HG03196 (cell line): ENCODE data around the gene TNS1.

Source experiments
- ATAC-seq: cut with Tn5 transposase; IDR thresholded peaks from one replicate; pipeline ENCODE4 v1.9.1; 2021; ENCODE audit not compliant: unreplicated experiment

The TNS1 gene

GRCh38 chr2:217902379-217903141 lies 100.2 kb downstream of the TNS1 start:
- ATAC-seq, result no peak

GRCh38 chr2:217901835-217902378 lies 100.9 kb downstream of the TNS1 start:
- no peak for ATAC-seq

- no peak for ATAC-seq
These were observed 101.4 kb downstream of the TNS1 start for GRCh38 chr2:217901400-217901799.

GRCh38 chr2:217900780-217901360 lies 101.9 kb downstream of the TNS1 start:
- no peak for ATAC-seq

- no peak for ATAC-seq
These were observed 102.6 kb downstream of the TNS1 start for GRCh38 chr2:217900010-217900779.

GRCh38 chr2:217899231-217900009 lies 103.4 kb downstream of the TNS1 start:
- ATAC-seq, result no peak

- ATAC-seq, result no peak
These were observed 104.7 kb downstream of the TNS1 start for GRCh38 chr2:217897816-217898806.

- ATAC-seq, result no peak
These were observed 105.6 kb downstream of the TNS1 start for GRCh38 chr2:217897091-217897715.

GRCh38 chr2:217895070-217895635 lies 107.6 kb downstream of the TNS1 start:
- ATAC-seq, result no peak

- ATAC-seq, result no peak
These were observed 109.4 kb downstream of the TNS1 start for GRCh38 chr2:217893440-217893839.

- ATAC-seq, result no peak
These were observed 110.2 kb downstream of the TNS1 start for GRCh38 chr2:217892560-217892959.

- no peak for ATAC-seq
These were observed 112.3 kb downstream of the TNS1 start for GRCh38 chr2:217890445-217890844.

GRCh38 chr2:217889656-217890055 lies 113.1 kb downstream of the TNS1 start:
- no peak for ATAC-seq

GRCh38 chr2:217887841-217888701 lies 114.7 kb downstream of the TNS1 start:
- no peak for ATAC-seq

- ATAC-seq, result peak; percentile 55
These were observed 116.0 kb downstream of the TNS1 start for GRCh38 chr2:217886720-217887309.

GRCh38 chr2:217886091-217886490 lies 116.7 kb downstream of the TNS1 start:
- no peak for ATAC-seq

GRCh38 chr2:217884985-217885384 lies 117.8 kb downstream of the TNS1 start:
- no peak for ATAC-seq

- ATAC-seq, result no peak
These were observed 121.9 kb downstream of the TNS1 start for GRCh38 chr2:217880891-217881290.
